22Rv1 (cell line): ENCODE data around the gene CEP170B.

Source experiments
- CTCF ChIP-seq: fragments of 450-650 bp; IDR thresholded peaks from 2 replicates; pipeline ENCODE4 v1.5.1; 2017; ENCODE audit warnings: mild to moderate bottlenecking
- ZFX ChIP-seq: fragments of 450-650 bp; IDR thresholded peaks from 2 replicates; pipeline ENCODE4 v1.6.1; 2017; ENCODE audit warnings: antibody characterized with exemption, borderline replicate concordance

- TF ChIP-seq CTCF (peak; percentile 7; the same call in 1 of the 2 replicates), ZFX (no peak)
These were observed 20.6 kb upstream of the CEP170B start for GRCh38 chr14:104844306-104845032.
